Sigmoid colon (tissue), 4 donors: ENCODE measurements around the gene MCOLN1.

Experiments used
- EP300 ChIP-seq, 4 donors: sonication (generic); formaldehyde crosslinking; IDR thresholded peaks; one replicate each; pipeline ENCODE4 v1.6.1; 2017; ENCODE audit warnings: antibody characterized with exemption in 4 of 4
- POLR2A ChIP-seq, 2 donors: fragments of 450-650 bp; IDR thresholded peaks; one replicate each; pipeline ENCODE4 v1.6.1; 2016; ENCODE audit warnings: antibody characterized with exemption in 2 of 2, mild to moderate bottlenecking in 2 of 2, moderate library complexity in 2 of 2
- POLR2AphosphoS5 ChIP-seq, 4 donors: sonication (generic); formaldehyde crosslinking; IDR thresholded peaks; one replicate each; pipeline ENCODE4 v1.6.1; 2017; ENCODE audit warnings: antibody characterized with exemption in 4 of 4
- TF ChIP-seq, protein P1 (sequence below), 4 experiments: fragments of 450-650 bp in 3 of 4; fragments of 200-600 bp in 1 of 4; IDR thresholded peaks; one replicate each; pipeline ENCODE4 v1.5.1; 2016 to 2019; ENCODE audit warnings: antibody characterized with exemption in 4 of 4, mild to moderate bottlenecking in 3 of 4, moderate library complexity in 2 of 4

DNA sequence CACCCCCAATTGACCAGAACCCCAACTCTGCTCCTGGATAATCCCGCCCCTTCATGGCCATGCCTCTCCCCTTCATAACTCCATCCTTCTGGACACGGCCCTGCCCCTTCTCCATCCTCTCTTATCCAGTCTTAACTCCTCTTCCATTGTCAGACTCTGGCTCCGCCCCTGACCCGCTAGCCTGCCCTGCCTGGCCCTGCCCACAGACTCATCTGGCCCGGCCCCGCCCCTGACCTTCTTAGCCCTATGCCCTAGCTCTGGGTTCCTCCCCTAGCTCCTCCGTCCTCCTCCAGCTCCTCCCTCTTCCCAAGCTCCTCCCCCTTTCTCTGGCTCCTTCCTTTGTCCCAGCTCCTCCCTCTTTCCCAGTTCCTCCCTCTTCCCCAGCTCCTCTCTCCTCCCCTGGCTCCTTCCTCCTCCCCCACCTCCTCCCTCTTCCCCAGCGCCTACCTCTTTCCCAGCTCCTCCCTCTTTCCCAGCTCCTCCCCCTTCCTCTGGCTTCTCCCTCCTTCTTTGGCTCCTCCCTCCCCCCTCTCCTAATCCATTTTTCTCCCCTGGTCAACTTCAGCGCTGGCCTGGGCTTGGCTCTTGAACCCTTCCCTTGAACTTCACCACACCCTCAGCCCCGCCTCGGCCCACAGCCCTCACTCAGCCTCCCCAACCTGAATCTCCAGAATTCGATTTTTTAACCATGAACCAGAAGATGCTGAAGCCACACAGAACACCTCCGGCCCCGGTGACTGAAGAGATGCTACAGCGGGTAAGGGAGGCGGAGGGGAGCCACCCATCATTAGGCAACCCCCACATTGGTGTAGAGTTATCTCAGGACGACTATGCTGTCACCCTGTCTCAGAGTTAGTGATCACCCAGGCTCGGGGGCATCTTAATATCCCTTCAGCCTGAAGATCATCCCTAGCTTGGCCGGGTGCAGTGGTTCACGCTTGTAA, 15.8 kb upstream of the MCOLN1 start:
- TF ChIP-seq EP300 (IDR thresholded peaks at IDR 0.05) (no peak), POLR2AphosphoS5 (IDR thresholded peaks at IDR 0.05) (no peak), POLR2A (IDR thresholded peaks at IDR 0.05) (no peak)
- TF ChIP-seq, protein P1, sequence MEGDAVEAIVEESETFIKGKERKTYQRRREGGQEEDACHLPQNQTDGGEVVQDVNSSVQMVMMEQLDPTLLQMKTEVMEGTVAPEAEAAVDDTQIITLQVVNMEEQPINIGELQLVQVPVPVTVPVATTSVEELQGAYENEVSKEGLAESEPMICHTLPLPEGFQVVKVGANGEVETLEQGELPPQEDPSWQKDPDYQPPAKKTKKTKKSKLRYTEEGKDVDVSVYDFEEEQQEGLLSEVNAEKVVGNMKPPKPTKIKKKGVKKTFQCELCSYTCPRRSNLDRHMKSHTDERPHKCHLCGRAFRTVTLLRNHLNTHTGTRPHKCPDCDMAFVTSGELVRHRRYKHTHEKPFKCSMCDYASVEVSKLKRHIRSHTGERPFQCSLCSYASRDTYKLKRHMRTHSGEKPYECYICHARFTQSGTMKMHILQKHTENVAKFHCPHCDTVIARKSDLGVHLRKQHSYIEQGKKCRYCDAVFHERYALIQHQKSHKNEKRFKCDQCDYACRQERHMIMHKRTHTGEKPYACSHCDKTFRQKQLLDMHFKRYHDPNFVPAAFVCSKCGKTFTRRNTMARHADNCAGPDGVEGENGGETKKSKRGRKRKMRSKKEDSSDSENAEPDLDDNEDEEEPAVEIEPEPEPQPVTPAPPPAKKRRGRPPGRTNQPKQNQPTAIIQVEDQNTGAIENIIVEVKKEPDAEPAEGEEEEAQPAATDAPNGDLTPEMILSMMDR (IDR thresholded peaks at IDR 0.05) = no peak
